ENCODE results near the gene WNK4.

DNA sequence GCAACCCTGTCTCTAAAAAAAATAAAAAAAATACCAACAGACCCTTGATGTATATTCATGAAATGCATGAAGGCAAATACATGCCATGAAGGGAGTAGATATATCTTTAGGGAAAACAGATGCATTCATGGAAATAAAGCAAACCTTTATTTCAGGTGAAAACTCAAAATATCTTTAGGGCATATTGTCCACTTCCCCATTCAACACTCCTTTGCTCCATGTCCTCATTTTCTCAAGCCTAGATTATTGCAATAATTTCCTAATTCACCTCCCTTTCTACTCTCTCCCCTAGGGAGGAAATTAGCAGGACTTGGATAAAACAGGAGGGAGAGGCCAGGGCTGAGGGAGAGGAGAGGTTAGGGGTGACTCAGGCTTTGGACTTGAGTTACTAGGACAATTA lies 12.9 kb upstream of the WNK4 start:
- TF ChIP-seq, protein P1, sequence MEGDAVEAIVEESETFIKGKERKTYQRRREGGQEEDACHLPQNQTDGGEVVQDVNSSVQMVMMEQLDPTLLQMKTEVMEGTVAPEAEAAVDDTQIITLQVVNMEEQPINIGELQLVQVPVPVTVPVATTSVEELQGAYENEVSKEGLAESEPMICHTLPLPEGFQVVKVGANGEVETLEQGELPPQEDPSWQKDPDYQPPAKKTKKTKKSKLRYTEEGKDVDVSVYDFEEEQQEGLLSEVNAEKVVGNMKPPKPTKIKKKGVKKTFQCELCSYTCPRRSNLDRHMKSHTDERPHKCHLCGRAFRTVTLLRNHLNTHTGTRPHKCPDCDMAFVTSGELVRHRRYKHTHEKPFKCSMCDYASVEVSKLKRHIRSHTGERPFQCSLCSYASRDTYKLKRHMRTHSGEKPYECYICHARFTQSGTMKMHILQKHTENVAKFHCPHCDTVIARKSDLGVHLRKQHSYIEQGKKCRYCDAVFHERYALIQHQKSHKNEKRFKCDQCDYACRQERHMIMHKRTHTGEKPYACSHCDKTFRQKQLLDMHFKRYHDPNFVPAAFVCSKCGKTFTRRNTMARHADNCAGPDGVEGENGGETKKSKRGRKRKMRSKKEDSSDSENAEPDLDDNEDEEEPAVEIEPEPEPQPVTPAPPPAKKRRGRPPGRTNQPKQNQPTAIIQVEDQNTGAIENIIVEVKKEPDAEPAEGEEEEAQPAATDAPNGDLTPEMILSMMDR (IDR thresholded peaks at IDR 0.05; ENCODE audit: low read depth, low read length): no peak
- no peak for TF ChIP-seq POLR2A (IDR thresholded peaks at IDR 0.05; ENCODE audit: extremely low read depth, insufficient read length)
